Forelimb muscle (tissue), 1 donor: ENCODE data around the gene TMEM225. TPM values are rescaled to one million over a fixed set of nuclear protein-coding genes. Genes with fewer than 3 reads are reported as not detected.

Experiments
- polyA plus RNA-seq: library from polyadenylated mRNA; unstranded; fragments of 120-200 nt; gene quantifications from one replicate; pipeline ENCODE4 v1.2.1, GENCODE V29; 2013; ENCODE audit not compliant: insufficient read length

The TMEM225 gene
- polyA plus RNA-seq, 1 donor: not detected

Other genes with a start within 250 kb of the TMEM225 start
- gene SCN3B, start 231.0 kb downstream of the TMEM225 start, polyA plus RNA-seq: 54.9 TPM
- 20.6 TPM for gene ZNF202, start 144.0 kb downstream of the TMEM225 start, polyA plus RNA-seq
- gene OR6X1, start 131.2 kb downstream of the TMEM225 start, polyA plus RNA-seq: not detected
- gene OR6M1, start 79.3 kb downstream of the TMEM225 start, polyA plus RNA-seq: not detected
- gene OR8D4, start 16.5 kb upstream of the TMEM225 start, polyA plus RNA-seq: 0.06 TPM
- gene OR4D5, start 53.9 kb upstream of the TMEM225 start, polyA plus RNA-seq: not detected
- not detected for gene OR6T1, start 58.2 kb upstream of the TMEM225 start, polyA plus RNA-seq
- gene OR10S1, start 92.1 kb upstream of the TMEM225 start, polyA plus RNA-seq: not detected
- gene OR10G6, start 109.5 kb upstream of the TMEM225 start, polyA plus RNA-seq: not detected
- 0.06 TPM for gene OR10G4, start 127.3 kb upstream of the TMEM225 start, polyA plus RNA-seq
- not detected for gene OR10G9, start 137.3 kb upstream of the TMEM225 start, polyA plus RNA-seq
- gene OR10G8, start 141.1 kb upstream of the TMEM225 start, polyA plus RNA-seq: not detected
- not detected for gene OR10G7, start 155.7 kb upstream of the TMEM225 start, polyA plus RNA-seq
- 114 TPM for gene VWA5A, start 229.8 kb upstream of the TMEM225 start, polyA plus RNA-seq